Esophagus squamous epithelium (tissue), 5 donors: Measurements from ENCODE around the gene CDC123. TPM values are rescaled to one million over a fixed set of nuclear protein-coding genes. Genes with fewer than 3 reads are reported as not detected.

Source experiments
- DNase-seq: peaks from one replicate; lab custom pipeline; 2025; lab: John Stamatoyannopoulos, UW
- H3K27ac ChIP-seq, 4 donors: fragments of 200-600 bp; sonication (generic); one replicate each; pipeline ENCODE4 v1.5.1; 2016 to 2019; ENCODE audit warnings: mild to moderate bottlenecking in 1 of 4
- H3K27me3 ChIP-seq, 4 donors: fragments of 200-600 bp; sonication (generic); 1 replicate in 3 of 4; 2 replicates in 1 of 4; pipeline versions ENCODE4 v1.5.1 to v1.6.0; 2017 to 2021; ENCODE audit warnings: antibody characterized with exemption in 1 of 4
- H3K36me3 ChIP-seq, 3 donors: fragments of 200-600 bp; sonication (generic); one replicate each; pipeline ENCODE4 v1.5.1; 2016 to 2019
- H3K4me1 ChIP-seq, 3 donors: fragments of 200-600 bp; sonication (generic); one replicate each; pipeline ENCODE4 v1.5.1; 2017 to 2019
- H3K4me3 ChIP-seq, 4 donors: fragments of 200-600 bp; sonication (generic); 1 replicate in 3 of 4; 2 replicates in 1 of 4; pipeline ENCODE4 v1.5.1; 2016 to 2019; ENCODE audit warnings: mild to moderate bottlenecking in 2 of 4, moderate library complexity in 1 of 4
- H3K9me3 ChIP-seq, 3 donors: fragments of 200-600 bp; sonication (generic); one replicate each; pipeline ENCODE4 v1.5.1; 2016 to 2019
- POLR2A ChIP-seq, 4 donors: fragments of 450-650 bp; IDR thresholded peaks; one replicate each; pipeline ENCODE4 v1.6.1; 2017; ENCODE audit warnings: antibody characterized with exemption in 4 of 4, mild to moderate bottlenecking in 4 of 4, moderate library complexity in 3 of 4
- WGBS, 2 donors: methylation state at CpG; one replicate each; pipeline ENCODE4 v1.1.5; 2018; 5-methylcytosine and 5-hydroxymethylcytosine counted together
- intact Hi-C: fragments of 100-400 bp; cut with DNase I; formaldehyde crosslinking; loops from one replicate; pipeline ENCODE4 v1.15.0; 2022
- total RNA-seq, 4 donors: library from RNA; depleted of rRNA; stranded (reverse); fragments of >200 nt; gene quantifications; one replicate each; pipeline ENCODE4 v1.1.0, GENCODE V29; 2016
- TF ChIP-seq, protein P1 (sequence below), 6 experiments: fragments of 450-650 bp in 4 of 6; fragments of 200-600 bp in 2 of 6; sonication (generic) in 2 of 6; IDR thresholded peaks; one replicate each; pipeline ENCODE4 v1.5.1; 2016 to 2019; ENCODE audit warnings: antibody characterized with exemption in 6 of 6, mild to moderate bottlenecking in 4 of 6, moderate library complexity in 4 of 6
- donor health status: DM: yes; HTN: yes; CAD: no.

The CDC123 gene
- total RNA-seq, 4 donors from 2014 or later = 37.4 to 84.8 (median 80.3) TPM

- H3K36me3 ChIP-seq = peaks cover 0 to 99% (median 9%) of the 10 kb centered on the region in 3 donors
- H3K4me1 ChIP-seq = no peaks in the 10 kb centered on the region
- no peak for DNase-seq
- no peaks in the 10 kb centered on the region for H3K27me3 ChIP-seq
- no peaks in the 10 kb centered on the region for H3K9me3 ChIP-seq
- WGBS, 2 donors = 87 to 95% methylated on average over 3 of the region's 3 CpGs
- TF ChIP-seq POLR2A (IDR thresholded peaks at IDR 0.05) = no peak
- TF ChIP-seq, protein P1, sequence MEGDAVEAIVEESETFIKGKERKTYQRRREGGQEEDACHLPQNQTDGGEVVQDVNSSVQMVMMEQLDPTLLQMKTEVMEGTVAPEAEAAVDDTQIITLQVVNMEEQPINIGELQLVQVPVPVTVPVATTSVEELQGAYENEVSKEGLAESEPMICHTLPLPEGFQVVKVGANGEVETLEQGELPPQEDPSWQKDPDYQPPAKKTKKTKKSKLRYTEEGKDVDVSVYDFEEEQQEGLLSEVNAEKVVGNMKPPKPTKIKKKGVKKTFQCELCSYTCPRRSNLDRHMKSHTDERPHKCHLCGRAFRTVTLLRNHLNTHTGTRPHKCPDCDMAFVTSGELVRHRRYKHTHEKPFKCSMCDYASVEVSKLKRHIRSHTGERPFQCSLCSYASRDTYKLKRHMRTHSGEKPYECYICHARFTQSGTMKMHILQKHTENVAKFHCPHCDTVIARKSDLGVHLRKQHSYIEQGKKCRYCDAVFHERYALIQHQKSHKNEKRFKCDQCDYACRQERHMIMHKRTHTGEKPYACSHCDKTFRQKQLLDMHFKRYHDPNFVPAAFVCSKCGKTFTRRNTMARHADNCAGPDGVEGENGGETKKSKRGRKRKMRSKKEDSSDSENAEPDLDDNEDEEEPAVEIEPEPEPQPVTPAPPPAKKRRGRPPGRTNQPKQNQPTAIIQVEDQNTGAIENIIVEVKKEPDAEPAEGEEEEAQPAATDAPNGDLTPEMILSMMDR (IDR thresholded peaks at IDR 0.05) = no peak
- intact Hi-C loops = no loop called here
- no peak overlapping the region for H3K27ac ChIP-seq
- no peak overlapping the region for H3K4me3 ChIP-seq
Observed at GRCh38 chr10:12205082-12205481, 9.1 kb downstream of the CDC123 start.

DNA sequence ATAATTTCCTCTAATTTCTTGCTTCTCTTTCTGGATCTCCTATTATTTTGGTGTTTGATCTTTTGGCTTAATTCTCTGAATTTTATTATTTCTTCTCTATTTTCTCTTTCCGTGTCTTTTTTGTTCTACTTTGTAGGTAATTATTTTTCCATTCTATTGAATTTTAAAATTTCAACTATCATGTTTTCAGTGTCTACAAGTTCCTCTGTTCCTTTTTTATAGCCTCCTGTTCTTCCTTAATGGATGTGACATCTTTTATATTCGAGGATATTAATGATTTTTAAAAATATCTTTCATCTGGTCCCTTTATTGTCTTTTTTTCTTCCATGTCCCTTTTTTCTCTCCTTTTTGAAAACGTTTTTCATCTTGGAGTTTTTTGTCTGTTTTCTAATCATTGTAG is 11.1 kb downstream of the CDC123 start:
- peaks cover 0 to 99% (median 12%) of the 10 kb centered on the region in 3 donors for H3K36me3 ChIP-seq
- DNase-seq = no peak
- intact Hi-C loops = no loop called here
- 73 to 87% methylated on average over 2 to 3 of the region's 3 CpGs for WGBS, 2 donors
- no peak overlapping the region for H3K4me3 ChIP-seq
- TF ChIP-seq POLR2A (IDR thresholded peaks at IDR 0.05) = no peak
- TF ChIP-seq, protein P1 (IDR thresholded peaks at IDR 0.05) = no peak
- no peaks in the 10 kb centered on the region for H3K27me3 ChIP-seq
- no peak overlapping the region for H3K27ac ChIP-seq
- peaks cover 0 to under 1% (median 0%) of the 10 kb centered on the region in 3 donors for H3K4me1 ChIP-seq
- H3K9me3 ChIP-seq = no peaks in the 10 kb centered on the region

DNA sequence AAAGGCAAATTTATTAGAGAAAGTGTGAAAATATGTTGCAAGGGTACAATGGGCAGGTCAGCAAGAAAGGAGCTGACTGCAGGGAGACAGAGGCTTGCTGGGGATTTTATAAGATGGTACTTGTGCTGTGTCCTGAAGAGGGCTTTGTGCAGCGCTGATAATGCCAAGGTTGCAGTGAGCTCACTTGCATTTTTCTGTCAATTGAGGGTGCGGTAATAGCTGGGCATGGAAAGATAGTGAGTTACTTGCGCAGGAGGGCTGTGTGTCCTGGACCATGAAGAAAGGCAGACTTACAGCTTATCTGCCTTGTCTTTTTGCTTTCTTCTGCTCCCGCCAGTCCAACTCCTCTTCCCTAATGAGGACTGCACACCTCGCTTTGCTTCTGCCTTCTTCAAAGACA is 12.5 kb downstream of the CDC123 start:
- H3K9me3 ChIP-seq = no peaks in the 10 kb centered on the region
- TF ChIP-seq, protein P1 (IDR thresholded peaks at IDR 0.05) = no peak
- no peak for TF ChIP-seq POLR2A (IDR thresholded peaks at IDR 0.05)
- no peaks in the 10 kb centered on the region for H3K27me3 ChIP-seq
- H3K36me3 ChIP-seq = peaks cover 0 to 91% (median 3%) of the 10 kb centered on the region in 3 donors
- no peak for DNase-seq
- H3K27ac ChIP-seq = no peak overlapping the region
- WGBS, 2 donors = 89 to 99% methylated on average over 5 of the region's 5 CpGs
- intact Hi-C loops = no loop called here
- peaks cover 0 to 14% (median 0%) of the 10 kb centered on the region in 3 donors for H3K4me1 ChIP-seq
- H3K4me3 ChIP-seq = no peak overlapping the region

DNA sequence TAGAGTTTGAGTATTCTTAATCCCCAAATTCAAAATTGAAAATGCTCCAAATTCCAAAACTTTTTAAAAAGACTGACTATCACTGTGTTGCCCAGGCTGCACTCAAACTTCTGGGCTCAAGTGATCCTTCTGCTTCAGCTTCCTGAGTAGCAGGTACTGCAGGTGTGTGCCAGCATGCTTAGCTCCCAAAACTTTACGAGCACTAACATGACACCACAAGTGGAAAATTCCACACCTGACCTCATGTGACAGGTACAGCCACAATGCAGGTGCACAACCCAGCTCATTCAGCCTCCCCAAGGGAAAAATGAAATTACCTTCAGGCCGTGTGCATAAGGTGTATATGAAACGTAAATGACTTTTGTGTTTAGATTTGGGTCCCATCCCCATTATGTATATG is 16.5 kb downstream of the CDC123 start:
- 48 to 50% methylated on average over 2 to 3 of the region's 3 CpGs for WGBS, 2 donors
- peaks cover 0 to 68% (median 4%) of the 10 kb centered on the region in 3 donors for H3K36me3 ChIP-seq

DNA sequence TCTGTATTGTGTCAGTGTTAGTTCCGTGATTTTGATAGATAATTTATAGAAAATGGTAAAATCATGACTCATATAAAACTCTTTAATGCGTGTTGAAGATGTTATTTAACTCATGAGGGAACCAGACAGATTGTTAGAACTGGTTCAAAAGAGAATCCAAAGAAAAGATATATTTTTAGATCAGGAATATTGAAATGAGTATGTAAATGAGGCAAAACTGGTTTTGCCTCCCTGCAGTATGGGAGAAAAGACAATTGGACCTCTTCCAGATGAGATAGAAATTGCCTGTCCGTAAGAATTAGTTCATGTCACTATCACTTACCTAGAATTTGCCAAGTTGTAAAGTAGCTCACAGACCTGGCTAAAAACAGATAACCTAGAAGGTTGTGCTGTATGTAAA is 17.6 kb downstream of the CDC123 start:
- H3K9me3 ChIP-seq = no peaks in the 10 kb centered on the region
- DNase-seq = no peak
- H3K27me3 ChIP-seq = no peaks in the 10 kb centered on the region
- WGBS, 2 donors = 46 to 49% methylated on average over 3 of the region's 3 CpGs
- peaks cover 4 to 38% (median 11%) of the 10 kb centered on the region in 3 donors for H3K4me1 ChIP-seq
- TF ChIP-seq, protein P1 (IDR thresholded peaks at IDR 0.05) = no peak
- no peak for TF ChIP-seq POLR2A (IDR thresholded peaks at IDR 0.05)
- intact Hi-C loops = no loop called here
- no peak overlapping the region for H3K4me3 ChIP-seq
- H3K36me3 ChIP-seq = peaks cover 0 to 68% (median 14%) of the 10 kb centered on the region in 3 donors
- peak overlapping the region in 1 of 4 donors; percentile 54 for H3K27ac ChIP-seq

More for the DNA sequence above, 16.5 kb downstream of the CDC123 start:
- H3K9me3 ChIP-seq = no peaks in the 10 kb centered on the region
- H3K4me1 ChIP-seq = peaks cover 4 to 38% (median 11%) of the 10 kb centered on the region in 3 donors
- H3K27ac ChIP-seq = peak overlapping the region in 1 of 4 donors; percentile 23
- no peaks in the 10 kb centered on the region for H3K27me3 ChIP-seq
- no peak for DNase-seq
- TF ChIP-seq POLR2A (IDR thresholded peaks at IDR 0.05) = no peak
- TF ChIP-seq, protein P1 (IDR thresholded peaks at IDR 0.05) = no peak
- intact Hi-C loops = no loop called here
- no peak overlapping the region for H3K4me3 ChIP-seq
